GM03348 (cell line): Measurements from ENCODE around the gene DES.
A peak's percentile ranks its signal among the peaks of the same experiment; 100 is the strongest.

ENCODE experiments used
- DNase-seq: peaks from one replicate; pipeline ENCODE4 v3.0.0; 2012; ENCODE audit warnings: low spot score

The DES gene

DNA sequence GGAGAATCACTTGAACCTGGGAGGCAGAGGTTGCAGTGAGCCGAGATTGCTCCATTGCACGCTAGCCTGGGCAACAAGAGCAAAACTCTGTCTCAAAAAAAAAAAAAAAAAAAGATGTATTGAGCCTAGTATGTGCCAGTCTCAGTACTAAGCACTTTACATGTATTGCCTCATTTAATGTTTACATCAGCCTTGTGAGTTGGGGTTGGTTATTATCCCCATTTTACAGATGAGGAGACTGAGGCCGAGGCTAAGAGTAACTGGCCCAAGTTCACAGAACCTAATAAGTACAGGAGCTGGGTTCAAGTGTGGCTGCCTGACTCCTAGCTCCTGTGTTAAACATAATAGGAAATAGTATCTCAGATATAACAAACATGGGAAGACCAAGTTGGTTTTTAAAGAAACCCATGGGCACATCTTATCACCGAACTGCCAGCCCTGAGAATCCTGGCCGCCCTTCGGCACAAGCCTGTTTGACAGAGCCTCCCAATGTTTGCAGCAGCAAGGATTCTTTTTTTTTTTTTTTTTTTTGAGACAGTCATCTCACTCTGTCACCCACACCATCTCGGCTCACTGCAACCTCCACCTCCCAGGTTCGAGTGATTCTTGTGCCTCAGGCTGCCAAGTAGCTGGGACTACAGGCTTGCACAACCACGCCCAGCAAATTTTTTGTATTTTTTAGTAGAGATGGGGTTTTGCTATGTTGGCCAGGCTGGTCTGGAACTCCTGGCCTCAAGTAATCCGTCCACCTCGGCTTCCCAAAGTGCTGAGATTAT, 56.3 kb downstream of the DES start:
- no peak for DNase-seq

- DNase-seq: no peak
Observed at GRCh38 chr2:219475278-219475677, 57.1 kb downstream of the DES start.

DNA sequence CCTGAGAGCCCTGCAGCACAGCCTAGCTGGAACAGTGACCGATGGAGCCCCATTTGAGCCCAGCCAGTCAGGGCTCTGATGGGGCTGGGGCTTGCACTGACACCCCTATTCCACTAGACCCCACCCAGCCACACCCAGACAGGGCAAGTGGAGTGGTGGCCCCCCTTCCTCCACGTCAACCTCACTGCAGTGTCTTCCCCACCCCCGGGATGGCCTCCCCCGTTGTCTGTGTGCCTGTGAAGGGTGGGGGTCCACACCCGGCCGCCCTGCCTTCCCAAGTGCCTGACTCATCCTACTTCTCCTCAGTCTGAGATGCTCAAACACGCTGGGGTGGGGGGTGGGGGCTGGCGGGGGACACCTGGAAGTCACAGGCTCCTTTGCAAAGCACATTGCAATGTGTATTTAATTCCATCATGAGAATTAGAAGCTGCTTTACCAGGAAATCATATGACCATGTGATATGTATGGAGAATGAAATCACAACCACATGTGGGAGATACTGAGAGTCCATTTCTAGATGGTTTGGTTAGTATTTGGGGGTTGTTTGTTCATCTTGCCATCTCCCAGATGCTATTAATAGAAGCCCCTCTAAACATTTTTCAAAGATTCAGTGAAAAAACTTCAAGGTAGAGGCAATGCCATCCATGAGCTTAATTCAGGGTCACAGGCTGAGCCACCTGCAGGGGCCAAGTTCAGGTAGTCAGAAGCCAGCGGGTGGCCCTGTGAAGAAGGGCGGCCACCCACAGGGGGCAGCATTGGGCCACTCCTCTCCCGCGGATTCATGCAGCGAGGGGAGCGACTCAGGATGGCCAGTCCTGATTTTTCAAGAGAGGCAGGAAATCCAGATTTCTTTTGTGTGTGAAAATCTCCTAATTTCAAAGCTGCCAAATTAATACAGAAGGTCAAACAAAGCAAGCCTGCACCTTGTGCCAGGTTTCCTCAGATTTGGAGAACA, 57.8 kb downstream of the DES start:
- DNase-seq: peak; percentile 88
